GM23338 (cell line): Measurements from ENCODE around the gene ENOX1. TPM values are rescaled to one million over a fixed set of nuclear protein-coding genes. Genes with fewer than 3 reads are reported as not detected.
A peak's percentile ranks its signal among the peaks of the same experiment; 100 is the strongest.

Experiments used
- ATAC-seq: fragments of 200-7000 bp; cut with Tn5 transposase; 3 replicates; pipeline ENCODE4 v1.9.1; 2020
- DNase-seq: peaks from one replicate; pipeline ENCODE4 v3.0.0-alpha.2; 2015; ENCODE audit warnings: low spot score
- H2AFZ ChIP-seq: fragments of 200-600 bp; sonication (generic); 2 replicates; pipeline ENCODE4 v1.8.0; 2016; ENCODE audit warnings: antibody characterized with exemption, mild to moderate bottlenecking, moderate library complexity
- H3F3A ChIP-seq: fragments of 200-600 bp; sonication (generic); replicated peaks from 2 replicates; pipeline ENCODE4 v1.8.0; 2017; ENCODE audit warnings: antibody characterized with exemption, mixed run types, low read depth
- H3K27ac ChIP-seq: fragments of 200-600 bp; sonication (generic); 2 replicates; pipeline ENCODE4 v1.6.1; 2016; ENCODE audit warnings: low read depth
- H3K27me3 ChIP-seq: fragments of 200-600 bp; sonication (generic); 2 replicates; pipeline ENCODE4 v1.8.0; 2016; ENCODE audit warnings: mild to moderate bottlenecking, mixed run types, moderate library complexity; ENCODE audit not compliant: insufficient read depth
- H3K36me3 ChIP-seq: fragments of 200-600 bp; sonication (generic); 2 replicates; pipeline ENCODE4 v1.8.0; 2016; ENCODE audit warnings: mild to moderate bottlenecking; ENCODE audit not compliant: insufficient read depth
- H3K4me1 ChIP-seq: fragments of 200-600 bp; sonication (generic); 2 replicates; pipeline ENCODE4 v1.8.0; 2016; ENCODE audit warnings: mild to moderate bottlenecking, moderate library complexity; ENCODE audit not compliant: insufficient read depth
- H3K4me2 ChIP-seq: fragments of 200-600 bp; sonication (generic); 2 replicates; pipeline ENCODE4 v1.7.1; 2017; ENCODE audit warnings: mixed run types
- H3K4me3 ChIP-seq: fragments of 200-600 bp; sonication (generic); 2 replicates; pipeline ENCODE4 v1.6.1; 2016; ENCODE audit warnings: mixed run types
- H3K79me2 ChIP-seq: fragments of 200-600 bp; sonication (generic); replicated peaks from 2 replicates; pipeline ENCODE4 v1.8.0; 2017; ENCODE audit warnings: mild to moderate bottlenecking; ENCODE audit not compliant: insufficient read depth
- H3K9me2 ChIP-seq: fragments of 200-600 bp; sonication (generic); 2 replicates; pipeline ENCODE4 v1.8.0; 2017; ENCODE audit not compliant: insufficient read depth
- H4K20me1 ChIP-seq: fragments of 200-600 bp; sonication (generic); replicated peaks from 2 replicates; pipeline ENCODE4 v1.8.0; 2017; ENCODE audit warnings: mild to moderate bottlenecking; ENCODE audit not compliant: insufficient read depth
- H3K27ac Mint-ChIP-seq: 2 replicates; pipeline ENCODE4 v1.8.0; 2020; ENCODE audit warnings: inconsistent platforms, mild to moderate bottlenecking, moderate library complexity, mixed read lengths
- H3K27me3 Mint-ChIP-seq: 3 replicates; pipeline ENCODE4 v1.8.0; 2022; ENCODE audit warnings: low read depth, mild to moderate bottlenecking, moderate library complexity, mixed read lengths, inconsistent platforms; ENCODE audit not compliant: insufficient read depth, poor library complexity
- H3K36me3 Mint-ChIP-seq: 3 replicates; pipeline ENCODE4 v1.8.0; 2021; ENCODE audit warnings: low read depth, mild to moderate bottlenecking, inconsistent platforms, moderate library complexity, mixed read lengths
- H3K4me1 Mint-ChIP-seq: 3 replicates; pipeline ENCODE4 v1.8.0; 2020; ENCODE audit warnings: mild to moderate bottlenecking, inconsistent platforms, mixed read lengths
- H3K4me3 Mint-ChIP-seq: 3 replicates; pipeline ENCODE4 v1.8.0; 2021; ENCODE audit warnings: moderate library complexity, mild to moderate bottlenecking, inconsistent platforms, mixed read lengths
- H3K9me3 Mint-ChIP-seq: 3 replicates; pipeline ENCODE4 v1.8.0; 2020; ENCODE audit warnings: moderate library complexity, mild to moderate bottlenecking, inconsistent platforms, mixed read lengths
- CTCF ChIP-seq, 2 experiments: fragments of 200-600 bp in 1 of 2; sonication (generic) in 1 of 2; conservative IDR thresholded peaks; 2 replicates each; pipeline versions ENCODE4 v1.5.1 to v1.6.1; 2016 to 2017; ENCODE audit warnings: antibody characterized with exemption in 2 of 2, low read depth in 2 of 2, mild to moderate bottlenecking in 2 of 2, moderate library complexity in 1 of 2
- ETS1 ChIP-seq: IDR thresholded peaks from 2 replicates; pipeline ENCODE4 v1.6.1; 2016; ENCODE audit warnings: antibody characterized with exemption
- EZH2phosphoT487 ChIP-seq: fragments of 200-600 bp; sonication (generic); IDR thresholded peaks from one replicate; pipeline ENCODE4 v1.8.1; 2018; ENCODE audit warnings: antibody characterized with exemption; ENCODE audit not compliant: unreplicated experiment
- JUNB ChIP-seq: IDR thresholded peaks from one replicate; pipeline ENCODE4 v1.6.1; 2016; ENCODE audit warnings: antibody characterized with exemption; ENCODE audit not compliant: unreplicated experiment
- NANOG ChIP-seq: IDR thresholded peaks from 2 replicates; pipeline ENCODE4 v1.6.1; 2016; ENCODE audit warnings: antibody characterized with exemption, borderline replicate concordance
- REST ChIP-seq: IDR thresholded peaks from one replicate; pipeline ENCODE4 v1.6.1; 2018; ENCODE audit warnings: antibody characterized with exemption; ENCODE audit not compliant: unreplicated experiment
- ZNF114 ChIP-seq: fragments of 250-450 bp; sonication (Bioruptor Pico); IDR thresholded peaks from 2 replicates; pipeline ENCODE4 v1.5.0; 2020; ENCODE audit warnings: mild to moderate bottlenecking, moderate library complexity
- ZNF462 ChIP-seq: fragments of 250-450 bp; sonication (Bioruptor Pico); IDR thresholded peaks from 2 replicates; pipeline ENCODE4 v1.5.0; 2020; ENCODE audit warnings: mild to moderate bottlenecking, moderate library complexity
- polyA plus RNA-seq: library from polyadenylated mRNA; unstranded; fragments of >200 nt; fragmentation: Nextera tagmentation; extraction: Ambion mirVana; gene quantifications from 2 replicates; pipeline ENCODE4 v1.2.1, GENCODE V29; 2016
- total RNA-seq: library from RNA; depleted of rRNA; stranded (reverse); fragments of >200 nt; shearing (Covaris generic); gene quantifications from 2 replicates; pipeline ENCODE4 v1.2.3, GENCODE V29; 2014

Gene ENOX1
- total and polyA plus RNA-seq, 2 experiments from 2014 or later: 0.66 to 0.81 TPM

- TF ChIP-seq ZNF114 (CRISPR knock-in tag) (no peak), JUNB (no peak), NANOG (no peak)
These were observed 37.3 kb downstream of the ENOX1 start (continued) for GRCh38 chr13:43749503-43749902.

- TF ChIP-seq CTCF (conservative IDR thresholded peaks at IDR 0.05; ENCODE audit: low read depth in 2 of 2) (no peak), ZNF462 (CRISPR knock-in tag) (no peak), NANOG (no peak), ETS1 (no peak), EZH2phosphoT487 (no peak), REST (peak; percentile 74)
These were observed 42.3 kb downstream of the ENOX1 start for GRCh38 chr13:43744261-43745031.

More at GRCh38 chr13:43744261-43745031, 42.3 kb downstream of the ENOX1 start:
- no peak for ATAC-seq
- Histone ChIP-seq H2AFZ (no peak overlapping the region), H4K20me1 (no peaks in the 10 kb centered on the region), H3K9me2 (0 out of 2 replicates have a peak, but pooled peaks cover 3% of the 10 kb centered on the region), H3K27ac (no peak overlapping the region), H3F3A (no peaks in the 10 kb centered on the region), H3K4me1 (no peaks in the 10 kb centered on the region), H3K79me2 (no peaks in the 10 kb centered on the region), H3K4me2 (no peak overlapping the region), H3K4me3 (no peak overlapping the region), H3K36me3 (no peaks in the 10 kb centered on the region), H3K27me3 (no peaks in the 10 kb centered on the region)
- H3K27ac Mint-ChIP-seq: no peak overlapping the region
- no peak overlapping the region for H3K4me3 Mint-ChIP-seq
- DNase-seq: peak; percentile 35
- H3K9me3 Mint-ChIP-seq: no peaks in the 10 kb centered on the region
- peaks cover 1% of the 10 kb centered on the region for H3K27me3 Mint-ChIP-seq
- no peaks in the 10 kb centered on the region for H3K4me1 Mint-ChIP-seq
- H3K36me3 Mint-ChIP-seq: no peaks in the 10 kb centered on the region
